CD4-positive, alpha-beta T cell treated with Interferon gamma for 1 hour (primary cell): ENCODE measurements around the gene UVRAG.
A peak's percentile ranks its signal among the peaks of the same experiment; 100 is the strongest.

Experiments used
- DNase-seq: peaks from one replicate; pipeline ENCODE4 v3.0.0-alpha.2; 2020

UVRAG gene

GRCh38 chr11:75784085-75784478 is 30.9 kb upstream of the UVRAG start:
- DNase-seq: no peak

- no peak for DNase-seq
Observed at GRCh38 chr11:75784506-75784905, 30.5 kb upstream of the UVRAG start.

DNA sequence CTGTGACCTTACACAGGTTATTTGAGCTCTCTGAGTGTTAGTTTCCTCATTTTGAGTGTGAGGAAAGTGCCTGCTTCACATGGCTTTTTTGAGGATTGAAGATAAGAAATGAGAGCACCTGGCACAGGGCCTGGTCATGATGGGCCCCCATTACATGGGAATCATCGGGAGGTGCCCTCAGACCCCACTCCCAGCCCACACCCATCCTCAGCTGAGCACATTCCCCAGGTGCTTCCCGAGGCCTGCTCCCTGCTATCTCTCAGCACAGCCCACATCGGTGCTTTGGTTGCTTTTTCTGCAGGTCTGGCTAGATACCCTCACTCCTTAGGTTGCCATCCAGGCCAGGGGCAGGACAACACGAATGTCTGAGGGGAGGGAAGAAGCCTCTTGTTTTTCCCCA is 29.8 kb upstream of the UVRAG start:
- DNase-seq: no peak

- DNase-seq: no peak
Observed at GRCh38 chr11:75786101-75786736, 28.8 kb upstream of the UVRAG start.

DNA sequence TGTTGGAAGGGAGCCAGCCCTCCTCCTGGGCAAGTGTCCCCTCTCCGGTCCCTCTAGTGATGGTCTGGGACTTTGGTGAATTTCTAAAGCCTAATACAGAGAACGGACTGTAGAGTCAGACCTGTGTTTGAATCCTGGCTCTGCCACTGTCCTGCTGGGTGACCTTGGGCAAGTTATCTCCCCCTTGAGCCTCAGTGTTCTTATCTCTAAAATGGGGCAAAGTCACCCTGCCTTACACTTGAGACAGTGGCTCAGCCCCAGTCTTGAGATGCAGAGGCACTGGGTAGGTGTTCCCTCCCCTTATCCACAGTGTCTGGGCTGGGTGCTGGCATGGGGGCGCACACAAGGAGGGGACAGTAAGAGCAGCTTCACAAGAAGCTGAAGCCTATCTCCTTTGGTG is 25.5 kb upstream of the UVRAG start:
- no peak for DNase-seq

GRCh38 chr11:75790986-75791385 is 24.0 kb upstream of the UVRAG start:
- no peak for DNase-seq

- DNase-seq: no peak
Observed at GRCh38 chr11:75792127-75792731, 22.8 kb upstream of the UVRAG start.

DNA sequence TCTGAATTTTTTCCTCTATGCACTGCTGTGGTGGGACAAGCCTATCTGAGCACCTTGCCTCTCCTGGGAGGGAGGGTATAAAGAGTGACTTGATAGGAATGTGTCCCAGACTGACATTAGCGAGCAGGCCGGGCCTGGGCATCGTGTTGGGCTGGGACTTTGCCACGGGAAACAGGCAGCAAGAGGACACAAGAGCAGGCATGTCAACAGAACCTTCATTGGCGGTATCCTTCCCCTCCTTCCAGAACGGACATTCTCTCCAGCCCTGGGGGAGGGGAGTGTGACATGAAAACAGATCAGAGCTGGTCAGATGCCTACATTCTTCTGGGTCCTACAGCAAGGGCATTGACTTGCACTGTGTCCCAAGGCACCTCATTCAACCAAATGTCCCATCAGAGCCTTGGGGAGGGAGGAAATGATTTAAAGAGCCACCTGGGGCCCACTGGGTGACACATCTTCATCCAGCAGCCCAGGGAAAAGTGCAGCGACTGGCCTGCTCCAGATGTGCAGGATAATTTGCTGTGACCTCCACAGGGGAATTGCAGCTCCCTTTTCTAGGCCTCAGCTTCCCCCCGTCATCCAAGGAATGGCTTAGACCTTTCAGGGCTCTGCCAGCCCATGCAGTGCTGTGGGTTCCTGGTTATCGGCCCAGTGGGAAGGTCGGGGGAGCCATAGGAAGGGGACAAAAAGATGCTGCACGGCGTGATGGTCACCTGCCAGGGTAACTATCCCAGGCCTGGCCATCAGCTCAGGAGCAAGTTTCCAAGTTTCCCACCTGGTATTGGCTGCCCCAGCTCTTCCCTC is 21.8 kb upstream of the UVRAG start:
- no peak for DNase-seq

DNA sequence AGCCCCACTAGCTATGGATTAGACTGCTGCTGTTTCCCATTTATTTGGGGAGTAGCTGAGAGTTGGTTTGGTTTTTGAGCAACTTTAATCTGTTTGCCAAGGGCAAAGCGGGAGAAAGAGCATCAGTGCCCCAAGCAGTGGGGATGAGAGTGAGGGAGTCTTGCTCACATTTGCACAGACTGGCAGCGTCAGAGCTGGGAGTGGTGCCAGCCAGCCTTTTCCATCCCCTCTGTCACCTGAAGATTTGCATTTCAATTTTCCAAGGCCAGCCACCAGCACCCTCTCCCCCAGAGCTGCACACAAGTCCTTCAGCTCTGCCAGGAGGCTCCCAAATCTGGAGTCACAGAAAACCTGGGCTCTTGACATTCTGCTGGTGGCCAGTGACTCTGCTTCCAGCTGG is 21.0 kb upstream of the UVRAG start:
- no peak for DNase-seq

- no peak for DNase-seq
Observed at GRCh38 chr11:75795276-75796090, 19.5 kb upstream of the UVRAG start.

- no peak for DNase-seq
Observed at GRCh38 chr11:75796091-75796435, 18.9 kb upstream of the UVRAG start.

DNA sequence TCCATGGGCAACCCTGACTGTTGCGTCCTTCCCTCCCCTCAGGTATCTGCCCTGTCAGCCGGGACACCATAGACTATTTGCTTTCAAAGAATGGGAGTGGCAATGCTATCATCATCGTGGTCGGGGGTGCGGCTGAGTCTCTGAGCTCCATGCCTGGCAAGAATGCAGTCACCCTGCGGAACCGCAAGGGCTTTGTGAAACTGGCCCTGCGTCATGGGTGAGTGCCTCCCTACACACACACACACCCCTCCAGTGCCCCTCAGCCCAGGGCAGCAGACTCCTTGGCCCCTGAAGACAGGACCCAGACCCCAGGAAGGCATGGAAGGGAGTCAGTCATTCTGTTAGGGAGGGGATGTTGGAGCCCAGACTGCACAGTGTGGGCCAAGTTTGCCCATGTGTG is 17.9 kb upstream of the UVRAG start:
- no peak for DNase-seq

GRCh38 chr11:75797792-75798191 is 17.2 kb upstream of the UVRAG start:
- no peak for DNase-seq

DNA sequence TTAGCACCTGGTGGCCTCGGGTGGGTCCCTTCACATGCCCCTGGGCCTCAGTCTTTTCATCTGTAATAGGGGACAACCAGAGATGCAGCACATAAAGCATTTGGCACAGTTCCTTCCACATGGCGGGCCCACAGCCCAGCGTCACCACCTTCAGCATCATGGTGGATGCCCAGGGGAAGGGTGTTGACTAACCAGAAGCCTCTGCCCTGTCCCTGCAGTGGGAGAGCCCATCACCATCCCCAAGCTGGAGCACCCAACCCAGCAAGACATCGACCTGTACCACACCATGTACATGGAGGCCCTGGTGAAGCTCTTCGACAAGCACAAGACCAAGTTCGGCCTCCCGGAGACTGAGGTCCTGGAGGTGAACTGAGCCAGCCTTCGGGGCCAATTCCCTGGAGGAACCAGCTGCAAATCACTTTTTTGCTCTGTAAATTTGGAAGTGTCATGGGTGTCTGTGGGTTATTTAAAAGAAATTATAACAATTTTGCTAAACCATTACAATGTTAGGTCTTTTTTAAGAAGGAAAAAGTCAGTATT is 14.8 kb upstream of the UVRAG start:
- no peak for DNase-seq

DNA sequence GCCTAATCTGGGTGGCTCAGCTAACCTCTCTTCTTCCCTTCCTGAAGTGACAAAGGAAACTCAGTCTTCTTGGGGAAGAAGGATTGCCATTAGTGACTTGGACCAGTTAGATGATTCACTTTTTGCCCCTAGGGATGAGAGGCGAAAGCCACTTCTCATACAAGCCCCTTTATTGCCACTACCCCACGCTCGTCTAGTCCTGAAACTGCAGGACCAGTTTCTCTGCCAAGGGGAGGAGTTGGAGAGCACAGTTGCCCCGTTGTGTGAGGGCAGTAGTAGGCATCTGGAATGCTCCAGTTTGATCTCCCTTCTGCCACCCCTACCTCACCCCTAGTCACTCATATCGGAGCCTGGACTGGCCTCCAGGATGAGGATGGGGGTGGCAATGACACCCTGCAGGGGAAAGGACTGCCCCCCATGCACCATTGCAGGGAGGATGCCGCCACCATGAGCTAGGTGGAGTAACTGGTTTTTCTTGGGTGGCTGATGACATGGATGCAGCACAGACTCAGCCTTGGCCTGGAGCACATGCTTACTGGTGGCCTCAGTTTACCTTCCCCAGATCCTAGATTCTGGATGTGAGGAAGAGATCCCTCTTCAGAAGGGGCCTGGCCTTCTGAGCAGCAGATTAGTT is 14.2 kb upstream of the UVRAG start:
- DNase-seq: no peak

DNA sequence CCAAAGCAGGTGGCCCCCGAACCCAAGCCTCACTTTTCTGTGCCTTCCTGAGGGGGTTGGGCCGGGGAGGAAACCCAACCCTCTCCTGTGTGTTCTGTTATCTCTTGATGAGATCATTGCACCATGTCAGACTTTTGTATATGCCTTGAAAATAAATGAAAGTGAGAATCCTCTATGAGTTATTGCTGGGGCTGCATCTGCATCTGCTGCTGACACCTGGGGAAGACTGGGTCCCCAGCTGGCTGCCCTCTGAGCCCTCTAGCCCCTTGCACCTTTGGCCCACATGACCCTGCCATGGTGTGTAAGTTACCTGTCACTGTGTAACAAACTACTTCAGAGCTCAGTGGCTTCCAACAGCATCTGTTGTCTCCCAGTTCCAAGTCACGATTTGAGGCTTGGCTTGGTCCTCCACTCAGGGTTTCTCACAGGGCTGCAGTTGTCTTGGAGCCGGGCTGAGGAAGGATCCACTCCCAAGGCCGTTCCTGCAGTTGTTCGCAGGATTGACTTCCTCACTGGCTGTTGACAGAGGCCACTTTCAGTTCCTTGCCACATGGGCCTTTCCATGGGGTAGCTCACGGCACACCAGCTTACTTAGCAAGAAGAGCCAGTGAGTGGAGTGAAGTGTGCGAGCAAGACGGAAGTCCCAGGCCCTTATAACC is 13.5 kb upstream of the UVRAG start:
- DNase-seq: peak; percentile 18

GRCh38 chr11:75802021-75802912 is 12.7 kb upstream of the UVRAG start:
- no peak for DNase-seq

DNA sequence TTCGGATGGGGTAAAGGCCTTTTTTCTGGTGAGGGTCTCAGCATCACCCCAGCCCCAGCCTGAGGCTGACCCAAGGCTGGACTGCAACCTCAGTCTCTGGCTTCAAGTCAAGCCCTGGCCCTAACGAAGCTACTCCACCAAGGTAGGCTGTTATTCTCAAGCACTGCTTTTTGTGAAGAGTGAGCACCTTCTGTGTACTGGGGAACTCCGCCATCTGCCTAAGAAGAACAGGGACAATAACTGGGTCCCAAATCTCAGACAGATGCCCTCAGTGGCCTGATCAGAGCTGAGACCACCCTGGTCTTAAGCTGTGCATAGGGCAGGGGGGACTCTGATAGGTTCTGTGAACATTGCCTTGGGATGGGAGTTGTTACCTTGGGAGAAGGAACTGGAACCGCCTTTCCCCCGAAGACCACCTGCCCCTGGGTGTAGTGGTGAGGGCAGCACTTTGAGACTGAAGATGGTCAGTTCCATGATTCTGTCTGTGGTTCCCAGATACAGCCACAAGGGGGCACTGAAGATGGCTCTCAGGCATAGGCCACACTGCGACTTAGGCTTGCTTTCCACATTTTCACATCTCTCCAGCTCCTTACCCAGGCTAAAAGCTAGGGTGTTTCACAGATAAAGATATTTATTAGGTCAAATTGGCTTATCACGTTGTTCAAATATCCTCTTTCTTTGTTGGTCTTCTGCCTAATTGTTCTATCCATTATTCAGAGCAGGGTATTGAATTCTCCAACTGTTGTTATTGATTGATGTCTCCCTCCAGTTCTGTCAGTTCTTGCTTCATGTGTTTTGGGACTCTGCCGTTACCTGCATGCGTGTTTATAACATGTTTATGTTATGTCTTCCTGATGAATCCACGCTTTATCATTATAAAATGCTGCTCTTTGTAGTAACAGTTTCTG is 11.8 kb upstream of the UVRAG start:
- DNase-seq: peak; percentile 62

GRCh38 chr11:75809111-75809510 is 5.9 kb upstream of the UVRAG start:
- no peak for DNase-seq

GRCh38 chr11:75809991-75810390 is 5.0 kb upstream of the UVRAG start:
- no peak for DNase-seq
